GM21515 (cell line): Measurements from ENCODE around the gene ERBB3.
"Not testable (repeated sequence)": the region's sequence is repeated elsewhere in the genome, so short reads cannot be mapped to it uniquely, and the experiment has no call there.

Source experiments
- ATAC-seq: cut with Tn5 transposase; IDR thresholded peaks from one replicate; pipeline ENCODE4 v1.9.1; 2021; ENCODE audit not compliant: unreplicated experiment

Gene ERBB3

GRCh38 chr12:56079723-56080555 is at the start of gene ERBB3:
Gene ERBB3, plus strand, starts transcription at chr12:56080165. Its CDS starts 136 bp downstream, at chr12:56080301.
- no peak for ATAC-seq

- no peak for ATAC-seq
Observed at GRCh38 chr12:56031987-56032386, 48.0 kb upstream of the ERBB3 start.

DNA sequence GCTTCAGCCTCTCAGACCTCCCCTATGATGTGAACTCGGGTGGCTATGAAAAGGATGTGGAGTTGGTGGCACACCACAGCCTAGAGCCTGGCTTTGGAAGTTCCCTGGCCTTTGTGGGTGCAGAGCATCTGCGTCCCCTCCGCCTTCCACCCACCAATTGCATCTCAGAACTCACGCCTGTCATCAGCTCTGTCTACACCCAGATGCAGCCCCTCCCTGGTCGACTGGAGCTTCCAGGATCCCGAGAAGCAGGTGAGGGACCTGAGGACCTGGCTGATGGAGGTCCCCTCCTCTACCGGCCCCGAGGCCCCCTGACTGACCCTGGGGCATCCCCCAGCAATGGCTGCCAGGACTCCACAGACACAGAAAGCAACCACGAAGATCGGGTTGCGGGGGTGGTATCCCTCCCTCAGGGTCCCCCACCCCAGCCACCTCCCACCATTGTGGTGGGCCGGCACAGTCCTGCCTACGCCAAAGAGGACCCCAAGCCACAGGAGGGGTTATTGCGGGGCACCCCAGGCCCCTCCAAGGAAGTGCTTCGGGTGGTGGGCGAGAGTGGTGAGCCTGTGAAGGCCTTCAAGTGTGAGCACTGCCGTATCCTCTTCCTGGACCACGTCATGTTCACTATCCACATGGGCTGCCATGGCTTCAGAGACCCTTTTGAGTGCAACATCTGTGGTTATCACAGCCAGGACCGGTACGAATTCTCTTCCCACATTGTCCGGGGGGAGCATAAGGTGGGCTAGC is 45.2 kb upstream of the ERBB3 start:
- no peak for ATAC-seq

DNA sequence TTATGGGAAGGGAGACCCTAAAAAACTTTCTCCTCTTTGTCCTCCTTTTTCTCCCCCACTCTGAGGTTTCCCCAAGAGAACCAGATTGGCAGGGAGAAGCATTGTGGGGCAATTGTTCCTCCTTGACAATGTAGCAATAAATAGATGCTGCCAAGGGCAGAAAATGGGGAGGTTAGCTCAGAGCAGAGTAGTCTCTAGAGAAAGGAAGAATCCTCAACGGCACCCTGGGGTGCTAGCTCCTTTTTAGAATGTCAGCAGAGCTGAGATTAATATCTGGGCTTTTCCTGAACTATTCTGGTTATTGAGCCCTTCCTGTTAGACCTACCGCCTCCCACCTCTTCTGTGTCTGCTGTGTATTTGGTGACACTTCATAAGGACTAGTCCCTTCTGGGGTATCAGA is 42.8 kb upstream of the ERBB3 start:
- no peak for ATAC-seq

DNA sequence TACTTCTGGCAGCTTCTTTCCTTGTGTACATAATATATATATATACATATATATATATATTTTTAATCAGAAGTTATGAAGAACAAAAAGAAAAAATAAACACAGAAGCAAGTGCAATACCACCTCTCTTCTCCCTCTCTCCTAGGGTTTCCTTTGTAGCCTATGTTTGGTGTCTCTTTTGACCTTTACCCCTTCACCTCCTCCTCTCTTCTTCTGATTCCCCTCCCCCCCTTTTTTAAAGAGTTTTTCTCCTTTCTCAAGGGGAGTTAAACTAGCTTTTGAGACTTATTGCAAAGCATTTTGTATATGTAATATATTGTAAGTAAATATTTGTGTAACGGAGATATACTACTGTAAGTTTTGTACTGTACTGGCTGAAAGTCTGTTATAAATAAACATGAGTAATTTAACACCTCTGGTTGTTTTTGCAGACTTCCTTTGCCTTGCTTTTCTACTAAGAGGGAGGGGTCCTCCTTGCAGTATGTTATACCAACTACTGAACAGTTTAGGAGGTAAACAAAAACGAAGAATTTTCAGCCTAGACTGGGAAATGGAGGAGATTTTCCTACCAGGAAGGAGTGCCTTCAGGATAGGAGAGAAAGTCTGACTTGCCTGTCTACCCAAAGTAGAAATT is 41.8 kb upstream of the ERBB3 start:
- no peak for ATAC-seq

DNA sequence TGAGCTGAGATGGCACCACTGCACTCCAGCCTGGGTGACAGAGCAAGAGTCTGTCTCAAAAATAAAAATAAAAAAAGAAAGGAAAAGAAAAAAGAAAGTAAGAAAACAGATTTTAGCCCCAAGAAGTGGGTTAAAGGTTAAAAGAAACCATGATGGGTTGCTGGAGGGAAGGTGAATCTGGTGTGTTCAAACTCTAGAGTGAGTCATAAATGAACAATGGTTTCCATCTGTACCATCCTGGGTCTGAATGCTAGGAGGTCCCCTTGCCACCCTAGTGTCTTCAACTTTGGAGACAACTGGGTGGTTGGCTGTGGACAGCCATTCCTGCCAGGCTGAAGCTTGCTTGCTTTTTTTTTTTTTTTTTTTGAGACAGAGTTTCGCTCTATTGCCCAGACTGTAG is 39.8 kb upstream of the ERBB3 start:
- ATAC-seq: no peak

- ATAC-seq: peak; percentile 1
Observed at GRCh38 chr12:56040963-56041551, 38.9 kb upstream of the ERBB3 start.

DNA sequence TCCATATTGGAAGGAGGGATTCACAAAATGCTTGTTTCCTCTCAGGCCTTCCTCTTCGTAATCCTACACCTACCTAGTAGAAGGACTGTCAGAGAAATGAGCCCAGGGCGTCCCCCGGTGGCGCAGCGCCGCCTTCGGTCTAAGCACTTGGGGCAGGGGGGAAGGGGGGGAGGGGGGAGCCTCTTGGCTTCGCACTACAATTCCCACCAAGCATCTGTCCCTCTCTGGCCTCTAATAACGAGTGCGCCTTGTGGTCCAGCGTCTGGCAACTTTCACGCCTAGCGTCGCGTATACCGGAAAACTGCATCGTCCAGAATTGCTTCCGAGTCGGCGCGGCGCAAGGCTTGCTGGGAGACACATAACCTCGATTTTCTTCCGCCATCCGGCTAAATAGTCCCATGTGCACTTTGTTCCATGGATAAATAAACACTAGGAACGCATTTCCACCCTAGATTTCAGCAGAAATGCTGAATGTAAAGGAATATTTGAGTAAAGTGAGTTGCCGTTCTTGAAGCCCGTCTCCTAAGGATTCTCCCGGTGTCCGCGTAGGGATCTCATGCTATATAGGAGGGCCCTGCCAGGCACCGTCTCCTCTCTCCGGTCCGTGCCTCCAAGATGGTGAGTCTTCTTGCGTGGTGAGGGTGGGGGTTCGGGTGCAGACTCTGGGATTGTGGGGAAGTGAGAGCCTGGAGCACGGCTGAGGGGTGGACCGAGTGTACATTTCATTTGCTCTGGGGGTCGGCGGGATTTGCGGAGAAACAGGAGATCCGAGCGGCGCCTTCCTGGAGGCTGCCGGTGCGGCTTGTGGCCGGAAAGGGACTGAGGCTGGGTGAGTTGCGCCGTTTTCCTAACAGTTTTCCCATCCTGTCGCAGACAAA is 38.2 kb upstream of the ERBB3 start, which contains the start of gene RPS26:
Gene RPS26, plus strand, starts transcription at position 367 of the 878 bp plus-strand sequence. Its CDS starts 249 bp downstream, at position 616.
- peak; percentile 90 for ATAC-seq

- not testable (repeated sequence) for ATAC-seq
Observed at GRCh38 chr12:56042430-56042813, 37.5 kb upstream of the ERBB3 start.

DNA sequence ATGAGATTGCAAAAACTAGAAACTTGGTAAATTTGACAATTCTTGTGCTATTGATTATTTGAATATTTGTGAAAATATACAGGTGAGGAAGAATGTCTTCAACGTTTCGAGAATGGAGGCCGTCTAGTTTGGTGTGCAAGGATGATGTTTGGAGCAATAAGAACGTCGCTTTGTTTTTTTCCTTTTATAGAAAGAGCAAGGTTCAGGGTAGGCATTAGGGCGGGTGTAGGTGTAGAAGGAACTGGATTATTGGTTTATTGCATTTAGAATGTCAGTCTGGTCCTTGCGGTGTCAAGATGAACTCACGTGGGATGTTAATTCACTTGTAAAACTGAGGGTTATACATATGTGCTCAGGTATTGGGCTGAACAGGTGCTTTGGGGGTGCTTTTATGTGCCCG is 37.1 kb upstream of the ERBB3 start:
- no peak for ATAC-seq

DNA sequence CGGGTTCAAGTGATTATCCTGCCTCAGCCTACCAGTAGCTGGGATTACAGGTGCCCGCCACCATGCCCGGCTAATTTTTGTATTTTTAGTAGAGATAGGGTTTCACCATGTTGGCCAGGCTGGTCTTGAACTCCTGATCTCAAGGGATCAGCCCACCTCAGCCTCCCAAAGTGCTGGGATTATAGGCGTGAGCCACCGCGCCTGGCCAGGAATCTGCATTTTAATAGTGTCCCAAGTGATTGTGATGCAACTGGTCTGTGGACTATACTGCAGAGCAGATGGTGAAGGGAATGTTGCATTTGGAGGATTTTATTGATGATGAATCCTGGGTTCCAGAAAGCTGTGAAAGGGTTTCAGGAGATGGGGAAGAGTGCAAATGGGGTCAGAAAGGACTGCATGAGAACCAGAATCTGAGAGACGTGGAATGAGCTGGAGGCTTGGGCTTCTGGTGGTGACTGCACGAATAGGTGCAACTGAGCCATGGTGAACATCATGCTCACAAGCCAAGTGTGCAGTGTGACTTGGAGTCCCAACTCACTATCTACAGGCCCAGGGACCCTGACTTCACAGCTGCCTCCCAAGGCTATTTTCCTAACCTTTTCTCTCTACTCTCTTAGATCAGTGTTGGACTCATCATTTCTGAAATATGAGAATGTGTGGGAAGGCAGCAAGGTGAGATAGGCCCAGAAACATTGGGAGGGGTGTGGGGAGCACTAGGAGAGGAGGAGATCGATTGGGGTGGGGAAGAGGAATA is 33.8 kb upstream of the ERBB3 start:
- ATAC-seq: no peak

DNA sequence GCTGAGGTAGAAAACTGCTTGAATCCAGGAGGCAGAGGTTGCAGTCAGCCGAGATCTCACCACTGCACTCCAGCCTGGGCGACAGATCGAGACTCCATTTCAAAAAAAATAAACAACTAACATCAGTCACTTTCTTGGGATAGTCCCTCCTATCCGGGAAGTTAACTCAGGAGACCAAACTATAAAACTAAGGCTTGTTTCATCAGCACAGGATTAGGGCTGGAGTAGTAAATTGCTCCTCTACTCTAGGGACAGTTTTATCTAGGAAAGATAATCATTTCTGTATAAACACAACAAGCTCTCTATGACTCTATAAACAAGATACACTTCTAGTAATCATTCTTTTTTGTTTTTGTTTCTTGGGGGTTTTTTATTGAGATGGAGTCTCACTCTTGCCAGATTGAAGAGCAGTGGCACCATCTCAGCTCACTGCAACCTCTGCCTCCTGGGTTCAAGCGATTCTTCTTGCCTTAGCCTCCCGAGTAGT is 26.5 kb upstream of the ERBB3 start:
- no peak for ATAC-seq

GRCh38 chr12:56059964-56060363 is 20.0 kb upstream of the ERBB3 start:
- not testable (repeated sequence) for ATAC-seq

GRCh38 chr12:56061982-56062381 is 18.0 kb upstream of the ERBB3 start:
- ATAC-seq: no peak

DNA sequence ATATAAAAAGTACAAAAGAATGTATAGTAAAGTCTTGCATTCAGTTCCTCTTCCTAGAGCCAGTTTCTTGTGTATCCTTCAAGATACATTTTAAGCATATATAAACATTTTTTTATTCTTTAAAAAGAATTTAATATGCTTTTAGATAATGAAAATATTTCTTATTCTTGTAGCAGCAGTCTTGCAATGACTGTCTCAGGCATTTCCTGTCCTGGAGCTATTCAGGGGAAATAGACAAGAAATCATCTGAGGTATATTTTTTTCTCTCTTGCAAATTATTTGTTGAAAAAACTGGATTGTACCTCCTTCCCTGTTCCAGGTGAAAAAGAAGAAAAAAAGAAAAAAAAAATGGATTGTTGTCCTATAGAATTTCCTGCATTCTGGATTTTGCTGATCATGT is 17.0 kb upstream of the ERBB3 start:
- ATAC-seq: no peak

GRCh38 chr12:56071648-56072047 is 8.3 kb upstream of the ERBB3 start:
- ATAC-seq: no peak

DNA sequence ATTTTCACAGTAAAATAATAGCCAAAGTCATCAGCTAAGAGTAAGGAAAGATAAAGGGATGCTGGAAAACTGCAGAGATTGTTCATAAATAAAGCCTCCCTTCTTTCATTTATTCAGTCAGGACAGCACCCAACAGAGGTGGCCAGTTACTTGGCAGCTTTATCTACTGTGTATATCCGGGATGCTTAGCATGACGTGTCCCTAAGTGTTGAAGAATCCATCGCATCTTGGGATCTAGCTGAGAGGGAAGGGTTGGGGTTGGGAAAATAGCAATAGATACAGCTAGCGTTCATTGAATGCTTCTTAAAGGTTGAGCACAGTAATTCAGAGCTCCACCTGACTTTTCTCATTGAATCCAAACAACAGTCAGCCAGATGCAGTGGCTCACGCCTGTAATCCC is 5.6 kb upstream of the ERBB3 start:
- no peak for ATAC-seq

DNA sequence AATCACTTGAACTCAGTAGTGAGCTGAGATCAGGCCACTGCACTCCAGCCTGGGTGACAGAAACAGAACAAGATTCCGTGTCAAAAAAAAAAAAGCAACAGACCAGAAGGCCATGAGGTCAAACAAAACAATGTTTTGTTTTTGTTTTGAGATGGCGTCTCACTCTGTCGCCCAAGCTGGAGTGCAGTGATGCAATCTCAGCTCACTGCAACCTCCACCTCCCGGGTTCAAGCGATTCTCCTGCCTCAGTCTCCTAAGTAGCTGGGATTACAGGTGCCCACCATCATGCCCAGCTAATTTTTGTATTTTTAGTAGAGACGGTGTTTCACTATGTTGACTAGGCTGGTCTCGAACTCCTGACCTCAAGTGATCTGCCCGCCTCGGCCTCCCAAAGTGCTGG is 2.0 kb upstream of the ERBB3 start:
- ATAC-seq: not testable (repeated sequence)

- ATAC-seq: no peak
Observed at GRCh38 chr12:56078427-56078826, 1.5 kb upstream of the ERBB3 start.
